Kidney (tissue), 14 donors: ENCODE results near the gene MPO. TPM values are rescaled to one million over a fixed set of nuclear protein-coding genes. Genes with fewer than 3 reads are reported as not detected.
A peak's percentile ranks its signal among the peaks of the same experiment; 100 is the strongest.

Experiments
- DNase-seq, 5 donors: peaks; one replicate each; pipeline ENCODE4 v3.0.0-alpha.2; 2013 to 2020
- FAIRE-seq: peaks from 2 replicates; lab custom pipeline; 2012; peaks lifted over from hg19 to GRCh38; lab: Jason Lieb, UNC
- H3K27ac ChIP-seq, 2 donors: one replicate each; pipeline ENCODE4 v1.7.0; 2013; ENCODE audit warnings: low read depth in 2 of 2, low read length in 2 of 2, inconsistent platforms in 1 of 2
- H3K27me3 ChIP-seq: one replicate; pipeline ENCODE4 v1.7.1; 2013; ENCODE audit warnings: low read length, inconsistent platforms; ENCODE audit not compliant: control insufficient read depth, insufficient read depth
- H3K36me3 ChIP-seq, 3 donors: one replicate each; pipeline versions ENCODE4 v1.7.0 to v1.7.1; 2013; ENCODE audit warnings: low read length in 3 of 3, control low read depth in 1 of 3, inconsistent platforms in 1 of 3; ENCODE audit not compliant: insufficient read depth in 3 of 3, control insufficient read depth in 2 of 3
- H3K4me1 ChIP-seq, 3 donors: one replicate each; pipeline versions ENCODE4 v1.7.0 to v1.7.1; 2013; ENCODE audit warnings: low read length in 3 of 3, inconsistent platforms in 1 of 3, low read depth in 1 of 3; ENCODE audit not compliant: control insufficient read depth in 2 of 3, insufficient read depth in 2 of 3
- H3K4me3 ChIP-seq, 3 donors: one replicate each; pipeline versions ENCODE4 v1.7.0 to v1.8.1; 2013; ENCODE audit warnings: low read length in 3 of 3, control low read depth in 1 of 3, inconsistent platforms in 1 of 3
- H3K9ac ChIP-seq, 3 donors: one replicate each; pipeline versions ENCODE4 v1.7.0 to v1.7.1; 2013; ENCODE audit warnings: low read length in 3 of 3, control low read depth in 1 of 3, inconsistent platforms in 1 of 3
- H3K9me3 ChIP-seq, 3 donors: one replicate each; pipeline versions ENCODE4 v1.7.0 to v1.7.1; 2013; ENCODE audit warnings: low read length in 3 of 3, control low read depth in 1 of 3, inconsistent platforms in 1 of 3; ENCODE audit not compliant: control insufficient read depth in 2 of 3, insufficient read depth in 1 of 3
- CTCF ChIP-seq: IDR thresholded peaks from 3 replicates; pipeline ENCODE4 v1.5.1; 2012; ENCODE audit warnings: mild to moderate bottlenecking, moderate library complexity, borderline replicate concordance; ENCODE audit not compliant: insufficient read depth; ENCODE audit errors: extremely low read depth
- intact Hi-C: fragments of 100-400 bp; cut with DNase I; formaldehyde crosslinking; loops from one replicate; pipeline ENCODE4 v1.11.1; 2022
- polyA plus RNA-seq: library from polyadenylated mRNA; stranded (reverse); fragments of 350-450 nt; fragmentation: Illumina TruSeq; extraction: RNeasy Lipid Tissue Mini Kit (QIAGEN cat#74804); gene quantifications from one replicate; pipeline ENCODE4 v1.2.3, GENCODE V29; 2014; ENCODE audit warnings: low read depth, low replicate concordance; ENCODE audit not compliant: insufficient read depth
- total RNA-seq: library from RNA; stranded (reverse); fragmentation: NEBNext Ultra II Directional; extraction: Animal tissue kit (Norgen Biotek cat#: 25700); gene quantifications from one replicate; pipeline ENCODE4 v1.2.1, GENCODE V29; 2021
- donor health status: control.
- donor health status: control.
- donor health status: control.
- donor health status: control.
- donor health status: control.
- donor health status: DM: yes; HTN: yes; CAD: no.
- donor health status: Normal renal cell carcinoma (clear cell type).

Gene MPO
- total and polyA plus RNA-seq, 2 donors from 2014 or later, result 0.47 TPM; not detected in 1

- no peaks in the 10 kb centered on the region for H3K27me3 ChIP-seq
- H3K9ac ChIP-seq, result no peak overlapping the region
- no peak overlapping the region for H3K4me3 ChIP-seq
- H3K4me1 ChIP-seq, result no peaks in the 10 kb centered on the region
- intact Hi-C loops, result no loop called here
- H3K36me3 ChIP-seq, result no peaks in the 10 kb centered on the region
- FAIRE-seq (no peak), DNase-seq (peak in 2 of 5 donors; percentile 7 to 19)
- no peak for TF ChIP-seq CTCF
- no peak overlapping the region for H3K27ac ChIP-seq
- H3K9me3 ChIP-seq, result no peaks in the 10 kb centered on the region
Measured at GRCh38 chr17:58315281-58315711, 34.6 kb upstream of the MPO start.

- no peak for FAIRE-seq
- intact Hi-C loops, result no loop called here
- H3K36me3 ChIP-seq, result no peaks in the 10 kb centered on the region
- H3K4me1 ChIP-seq, result no peaks in the 10 kb centered on the region
- no peaks in the 10 kb centered on the region for H3K27me3 ChIP-seq
- H3K9me3 ChIP-seq, result no peaks in the 10 kb centered on the region
- H3K27ac ChIP-seq, result no peak overlapping the region
- TF ChIP-seq CTCF, result no peak
- no peak overlapping the region for H3K4me3 ChIP-seq
- H3K9ac ChIP-seq, result no peak overlapping the region
- DNase-seq, result no peak
Measured at GRCh38 chr17:58314706-58315015, 33.9 kb upstream of the MPO start.

- no peak overlapping the region for H3K27ac ChIP-seq
- no peak overlapping the region for H3K4me3 ChIP-seq
- H3K27me3 ChIP-seq, result no peaks in the 10 kb centered on the region
- DNase-seq (peak in 1 of 5 donors; percentile 5), FAIRE-seq (no peak)
- no peaks in the 10 kb centered on the region for H3K9me3 ChIP-seq
- no peak for TF ChIP-seq CTCF
- H3K4me1 ChIP-seq, result no peaks in the 10 kb centered on the region
- H3K9ac ChIP-seq, result no peak overlapping the region
- intact Hi-C loops, result no loop called here
- no peaks in the 10 kb centered on the region for H3K36me3 ChIP-seq
Measured at GRCh38 chr17:58313815-58314705, 33.3 kb upstream of the MPO start.
